GM21390 (cell line): Measurements from ENCODE around the gene C19orf67.

Experiments used
- ATAC-seq: cut with Tn5 transposase; IDR thresholded peaks from one replicate; pipeline ENCODE4 v1.9.1; 2021; ENCODE audit not compliant: unreplicated experiment

The C19orf67 gene

DNA sequence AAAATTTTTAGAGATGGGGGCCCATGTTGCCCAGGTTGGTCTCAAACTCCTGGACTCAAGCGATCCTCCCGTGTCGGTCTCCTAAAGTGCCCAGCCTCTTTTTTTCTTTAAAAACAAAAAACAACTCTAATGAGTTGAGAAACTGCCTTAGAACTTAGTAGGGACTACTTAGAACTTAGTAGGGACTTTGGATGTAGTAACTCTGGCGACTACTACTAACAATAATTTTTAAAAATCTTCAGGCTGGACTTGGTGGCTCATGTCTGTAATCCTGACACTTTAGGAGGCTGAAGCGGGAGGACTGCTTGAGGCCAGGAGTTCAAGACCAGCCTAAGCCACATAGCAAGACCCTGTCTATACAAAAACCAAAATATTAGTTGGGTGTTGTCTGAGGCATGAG is 515 bp upstream of the C19orf67 start:
- no peak for ATAC-seq

DNA sequence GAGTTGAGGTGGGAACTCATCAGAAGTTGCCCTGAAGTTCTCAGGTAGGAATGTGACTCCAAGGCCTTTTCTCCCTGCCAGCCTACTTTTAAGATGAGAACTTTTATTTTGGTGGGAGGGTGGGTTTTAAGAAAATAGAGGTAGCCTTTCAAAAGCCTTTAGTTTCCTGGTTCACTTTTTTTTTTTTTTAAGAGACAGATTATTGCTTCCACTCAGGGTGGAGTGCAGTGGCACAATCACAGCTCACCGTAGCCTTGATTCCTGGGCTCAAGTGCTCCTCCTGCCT is 3.0 kb downstream of the C19orf67 start:
- ATAC-seq = no peak

DNA sequence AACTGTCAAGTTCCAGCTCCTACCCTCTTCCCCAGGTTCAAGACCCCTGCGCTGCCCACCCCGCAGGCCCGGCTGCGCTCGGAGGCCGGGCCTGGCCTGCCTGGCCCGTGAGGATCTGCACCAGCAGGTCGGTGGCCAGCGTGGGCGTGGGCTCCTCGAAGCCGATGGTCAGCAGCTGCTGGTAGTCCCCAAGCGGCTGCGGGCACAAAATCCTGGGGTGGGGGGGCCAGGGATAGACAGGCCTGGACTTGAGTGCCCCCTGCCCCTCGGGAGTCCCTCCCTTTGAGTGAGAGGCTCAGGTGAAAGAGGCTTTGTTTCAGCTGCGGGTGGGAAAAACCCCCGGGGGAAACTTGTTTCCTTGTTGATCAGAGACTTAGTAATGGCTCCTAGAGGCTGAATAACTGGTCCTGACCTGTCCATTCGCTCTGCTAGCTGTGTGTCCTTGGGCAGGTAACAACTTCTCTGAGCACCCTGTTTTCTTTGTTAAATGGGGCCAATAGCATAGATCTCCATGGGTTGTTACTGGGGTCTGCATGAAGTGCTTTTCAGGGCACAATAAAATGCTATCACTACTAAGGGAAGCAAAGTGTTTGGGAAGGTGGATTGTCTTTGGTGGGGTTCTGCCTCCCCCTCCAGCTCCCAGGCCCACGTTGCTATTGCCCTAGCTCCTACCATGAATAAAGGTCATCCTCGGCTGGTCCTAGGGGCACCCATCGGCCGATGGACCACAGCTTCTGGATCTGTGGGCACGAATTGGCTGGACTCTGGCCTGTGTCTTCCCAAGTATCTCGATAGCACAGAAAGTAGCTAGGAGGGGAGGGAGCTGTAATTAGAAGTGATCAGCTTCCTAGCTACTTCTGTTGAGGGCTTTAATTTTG is 3.5 kb downstream of the C19orf67 start:
- peak; percentile 11 for ATAC-seq

DNA sequence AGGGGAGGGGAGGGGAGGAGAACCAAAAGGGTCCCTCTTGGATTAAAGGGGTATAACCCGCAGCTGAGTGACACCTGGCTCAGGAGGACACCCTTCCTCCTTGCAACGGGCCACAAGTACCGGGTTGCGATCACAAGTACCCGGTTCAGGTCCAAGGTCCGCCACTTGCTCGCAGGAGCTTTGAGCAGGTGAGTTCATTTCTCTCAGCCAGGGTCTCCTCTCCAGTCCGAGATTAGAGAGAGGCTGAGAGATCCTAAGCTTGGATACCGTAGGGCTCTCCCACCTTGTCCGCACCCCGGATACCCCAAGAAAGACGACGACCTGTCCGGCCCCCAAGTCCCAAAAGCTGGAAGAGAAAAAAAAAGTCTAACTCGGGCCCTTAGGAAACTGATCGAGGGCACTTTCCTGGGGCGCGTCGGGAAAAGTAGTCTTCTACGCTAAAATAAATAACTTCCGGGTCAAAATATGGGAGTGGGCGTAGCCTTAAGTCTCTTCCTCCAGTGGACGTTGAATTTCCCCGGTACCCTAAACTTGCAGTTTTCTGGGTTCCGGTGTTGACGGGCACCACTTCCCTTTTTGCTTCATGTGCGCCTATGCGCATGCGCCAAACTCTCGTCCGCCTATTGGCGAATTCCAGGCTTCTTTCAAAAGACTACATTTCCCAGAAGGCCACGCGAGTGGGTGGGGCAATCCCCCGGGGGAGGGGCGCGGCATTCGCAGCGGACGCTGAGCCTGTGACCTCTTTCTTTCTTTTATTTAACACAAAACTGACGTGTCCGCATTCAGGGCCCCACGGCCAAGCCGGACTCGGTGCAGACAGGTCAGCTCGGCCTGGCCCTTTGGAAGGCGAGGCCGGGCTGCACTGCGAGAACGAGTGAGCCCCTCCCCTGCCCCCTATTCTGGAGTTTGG is 4.4 kb downstream of the C19orf67 start:
- peak; percentile 65 for ATAC-seq

DNA sequence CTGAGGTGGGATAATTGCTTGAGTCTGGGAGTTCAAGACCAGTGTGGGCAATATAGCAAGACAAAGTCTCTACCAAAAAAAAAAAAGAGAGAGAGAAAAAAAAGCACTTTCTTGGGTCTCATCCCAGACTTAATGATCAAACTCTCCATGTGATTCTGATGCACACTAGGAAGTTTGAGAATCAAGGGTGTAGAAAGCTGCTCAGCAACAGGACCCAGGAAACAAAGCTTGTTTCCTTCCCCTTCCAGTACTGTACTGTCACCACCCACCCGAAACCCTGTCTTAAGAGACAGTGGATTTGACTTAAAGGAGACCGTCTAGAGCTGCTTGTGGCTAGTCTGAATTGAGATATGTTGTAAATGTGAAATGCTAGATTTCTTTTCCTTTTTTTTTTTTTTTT is 7.2 kb downstream of the C19orf67 start:
- ATAC-seq = no peak

DNA sequence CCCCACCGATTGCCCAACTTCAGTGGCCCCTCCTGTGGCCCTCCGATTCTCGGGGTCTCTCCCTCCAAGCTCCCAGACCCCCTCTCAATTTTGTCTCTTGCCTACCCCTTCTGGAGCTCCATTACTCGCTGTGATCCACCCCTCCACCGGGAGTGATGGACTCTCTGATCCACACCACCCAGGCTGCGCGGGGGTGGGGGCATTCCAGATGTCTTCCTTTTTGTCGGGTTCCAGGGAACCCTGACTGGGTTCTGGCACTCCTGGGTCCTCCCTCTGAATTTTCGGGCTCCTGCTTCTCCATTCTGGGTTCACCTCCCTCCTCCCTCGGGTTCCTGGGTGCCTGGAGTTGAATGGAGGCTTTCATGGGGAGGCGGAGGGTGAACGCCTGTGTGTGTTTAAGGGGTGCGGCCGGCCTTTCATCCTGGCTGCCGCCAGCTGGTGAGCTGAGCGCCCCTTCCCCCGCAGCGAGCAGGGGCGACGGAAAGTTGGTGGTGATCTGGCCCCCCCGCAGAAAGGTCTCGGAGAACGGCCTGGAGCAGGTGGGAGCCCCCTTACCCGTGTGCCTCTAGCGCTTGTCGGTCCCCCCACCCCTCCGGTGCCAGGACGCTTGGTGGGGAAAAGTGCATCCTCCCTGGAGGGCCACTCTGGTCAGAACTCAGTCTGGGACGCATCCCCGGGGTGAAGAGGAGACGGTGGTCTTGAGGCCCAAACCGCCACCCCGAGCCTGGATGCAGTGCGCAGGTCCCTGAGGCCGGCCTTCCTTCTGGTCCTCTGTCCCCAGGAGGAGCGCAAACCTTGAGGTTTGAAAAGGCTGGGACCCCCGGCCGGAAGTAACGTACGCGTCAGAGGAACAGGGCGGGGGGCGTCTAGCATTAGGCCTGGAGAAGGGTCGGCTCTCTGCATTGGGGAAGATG is 11.4 kb downstream of the C19orf67 start:
- ATAC-seq = no peak

DNA sequence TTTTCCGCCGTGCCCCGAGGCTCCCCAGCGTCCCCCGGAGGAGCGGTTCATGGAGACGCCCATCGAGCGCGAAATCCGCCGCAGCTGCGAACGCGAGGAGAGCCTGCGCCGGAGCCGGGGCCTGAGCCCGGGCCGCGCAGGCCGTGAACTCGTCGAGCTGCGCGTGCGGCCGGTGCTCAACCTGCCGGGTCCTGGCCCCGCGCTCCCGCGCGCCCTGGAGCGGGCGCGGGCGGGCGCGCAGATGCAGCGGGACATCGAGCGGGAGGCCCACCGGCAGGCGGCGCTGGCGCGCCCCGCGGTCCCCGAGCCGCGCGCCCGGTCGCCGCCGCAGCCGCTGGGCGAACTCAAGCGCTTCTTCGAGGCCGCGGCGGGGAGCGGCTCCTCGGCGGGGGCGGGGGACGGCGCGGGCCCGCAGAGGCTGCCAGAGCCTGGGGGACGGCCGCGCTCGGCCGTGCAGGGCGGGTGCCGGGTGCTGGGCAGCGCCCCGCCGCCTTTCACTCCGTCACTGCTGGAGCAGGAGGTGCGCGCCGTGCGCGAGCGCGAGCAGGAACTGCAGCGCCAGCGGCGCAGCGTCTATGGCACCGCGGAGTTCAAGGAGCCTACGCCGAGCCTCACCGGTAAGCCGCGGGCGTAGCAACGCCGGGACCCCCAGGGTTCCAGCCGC is 12.2 kb downstream of the C19orf67 start:
- ATAC-seq = peak; percentile 50

DNA sequence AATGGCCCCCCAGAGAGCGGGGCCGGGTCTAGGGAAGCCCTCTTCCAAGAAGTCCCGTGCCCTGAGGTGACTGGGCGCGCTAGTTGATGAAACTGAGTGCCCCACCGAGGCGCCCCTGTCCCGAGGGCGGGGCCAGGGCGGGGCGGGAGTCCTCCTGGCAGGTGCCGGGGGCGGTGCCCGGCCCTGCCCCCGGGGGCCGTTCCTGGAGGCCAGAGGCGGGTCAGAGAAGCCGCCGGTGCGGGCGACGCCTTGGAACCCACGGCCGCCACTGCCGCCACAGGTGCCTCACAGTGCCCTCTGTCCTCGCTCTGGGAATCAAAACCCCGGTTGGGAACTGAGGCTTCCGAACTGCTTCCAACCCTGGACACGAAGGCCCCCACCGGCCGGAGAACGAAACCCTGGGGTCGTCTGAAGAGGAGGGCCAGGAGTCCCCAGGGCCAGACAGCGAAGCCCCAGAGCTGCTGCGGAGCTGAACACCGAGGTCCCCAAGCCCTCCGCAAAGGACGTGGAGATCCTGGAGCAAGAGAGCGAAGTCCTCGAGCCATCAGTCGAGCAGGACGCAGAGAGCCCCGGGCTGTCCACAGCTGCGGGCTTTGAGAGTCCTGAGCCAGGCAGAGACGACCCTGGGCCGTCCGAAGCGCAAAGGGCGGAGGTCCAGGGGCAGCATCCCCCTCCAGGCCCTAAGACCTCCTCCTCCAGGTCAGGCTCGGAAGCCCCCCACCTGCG is 12.9 kb downstream of the C19orf67 start, which contains the start of gene MISP3:
Gene MISP3 (plus strand): TSS at position 252 of the 726 bp plus-strand sequence. CDS start 524 bp downstream, outside the sequence.
- ATAC-seq = peak; percentile 3

DNA sequence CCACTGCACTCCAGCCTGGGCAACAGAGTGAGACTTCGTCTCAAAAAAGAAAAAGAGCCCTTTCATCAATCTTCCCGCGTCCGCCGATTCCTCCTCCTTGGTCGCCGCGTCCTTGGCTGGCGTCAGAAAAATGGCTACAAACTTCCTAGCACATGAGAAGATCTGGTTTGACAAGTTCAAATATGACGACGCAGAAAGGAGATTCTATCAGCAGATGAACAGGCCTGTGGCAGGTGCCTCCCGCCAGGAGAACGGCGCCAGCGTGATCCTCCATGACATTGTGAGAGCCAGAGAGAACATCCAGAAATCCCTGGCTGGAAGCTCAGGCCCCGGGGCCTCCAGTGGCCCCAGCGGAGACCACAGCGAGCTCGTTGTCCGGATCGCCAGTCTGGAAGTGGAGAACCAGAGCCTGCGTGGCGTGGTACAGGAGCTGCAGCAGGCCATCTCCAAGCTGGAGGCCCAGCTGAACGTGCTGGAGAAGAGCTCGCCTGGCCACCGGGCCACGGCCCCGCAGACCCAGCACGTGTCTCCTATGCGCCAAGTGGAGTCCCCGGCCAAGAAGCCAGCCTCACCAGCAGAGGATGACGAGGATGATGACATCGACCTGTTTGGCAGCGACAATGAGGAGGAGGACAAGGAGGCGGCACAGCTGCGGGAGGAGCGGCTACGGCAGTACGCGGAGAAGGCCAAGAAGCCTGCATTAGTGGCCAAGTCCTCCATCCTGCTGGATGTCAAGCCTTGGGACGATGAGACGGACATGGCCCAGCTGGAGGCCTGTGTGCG is 15.1 kb downstream of the C19orf67 start:
- ATAC-seq = no peak

DNA sequence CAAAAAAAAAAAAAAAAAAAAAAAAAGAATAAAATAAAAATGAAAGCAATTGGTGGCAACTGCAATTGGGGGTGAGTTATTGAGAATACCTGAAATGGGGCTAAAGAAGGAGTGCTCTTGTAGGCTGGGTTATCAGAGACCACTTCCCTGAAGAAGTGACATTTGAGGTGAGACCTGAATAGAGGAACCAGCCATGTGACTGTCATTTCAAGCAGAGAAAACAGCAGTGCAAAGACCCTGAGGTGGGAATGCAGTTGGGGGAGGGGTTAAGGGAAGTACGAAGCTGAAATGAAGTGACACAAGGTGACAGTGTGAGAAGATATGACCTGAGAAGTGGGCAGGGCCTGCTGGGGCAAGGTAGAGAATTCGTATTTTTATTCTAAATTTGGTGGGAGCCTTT is 19.4 kb downstream of the C19orf67 start:
- no peak for ATAC-seq

DNA sequence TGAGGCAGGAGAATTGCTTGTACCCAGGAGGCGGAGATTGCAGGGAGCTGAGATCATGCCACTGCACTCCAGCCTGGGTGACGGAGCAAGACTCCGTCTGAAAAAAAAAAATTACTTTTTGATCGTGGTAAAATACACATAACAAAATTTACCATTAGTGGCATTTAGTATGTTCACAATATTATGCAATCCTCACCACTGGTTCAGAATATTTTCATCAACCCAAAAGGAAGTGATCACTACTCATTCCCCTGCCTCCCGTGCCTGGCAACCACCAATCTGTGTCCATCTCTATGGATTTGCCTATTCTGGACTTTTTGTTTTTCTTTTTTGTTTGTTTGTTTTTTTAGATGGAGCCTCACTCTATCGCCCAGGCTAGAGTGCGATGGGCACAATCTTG is 22.5 kb downstream of the C19orf67 start:
- ATAC-seq = no peak

DNA sequence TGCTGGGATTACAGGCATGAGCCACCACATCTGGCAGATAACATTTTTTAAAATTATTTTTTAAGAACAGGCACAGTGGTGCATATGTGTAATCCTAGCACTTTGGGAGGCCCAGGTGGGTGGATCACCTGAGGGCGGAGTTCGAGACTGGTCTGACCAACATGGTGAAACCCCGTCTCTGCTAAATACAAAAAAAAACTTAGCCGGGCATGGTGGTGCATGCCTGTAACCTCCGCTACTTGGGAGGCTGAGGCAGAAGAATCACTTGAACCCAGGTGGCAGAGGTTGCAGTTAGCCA is 23.1 kb downstream of the C19orf67 start:
- no peak for ATAC-seq

DNA sequence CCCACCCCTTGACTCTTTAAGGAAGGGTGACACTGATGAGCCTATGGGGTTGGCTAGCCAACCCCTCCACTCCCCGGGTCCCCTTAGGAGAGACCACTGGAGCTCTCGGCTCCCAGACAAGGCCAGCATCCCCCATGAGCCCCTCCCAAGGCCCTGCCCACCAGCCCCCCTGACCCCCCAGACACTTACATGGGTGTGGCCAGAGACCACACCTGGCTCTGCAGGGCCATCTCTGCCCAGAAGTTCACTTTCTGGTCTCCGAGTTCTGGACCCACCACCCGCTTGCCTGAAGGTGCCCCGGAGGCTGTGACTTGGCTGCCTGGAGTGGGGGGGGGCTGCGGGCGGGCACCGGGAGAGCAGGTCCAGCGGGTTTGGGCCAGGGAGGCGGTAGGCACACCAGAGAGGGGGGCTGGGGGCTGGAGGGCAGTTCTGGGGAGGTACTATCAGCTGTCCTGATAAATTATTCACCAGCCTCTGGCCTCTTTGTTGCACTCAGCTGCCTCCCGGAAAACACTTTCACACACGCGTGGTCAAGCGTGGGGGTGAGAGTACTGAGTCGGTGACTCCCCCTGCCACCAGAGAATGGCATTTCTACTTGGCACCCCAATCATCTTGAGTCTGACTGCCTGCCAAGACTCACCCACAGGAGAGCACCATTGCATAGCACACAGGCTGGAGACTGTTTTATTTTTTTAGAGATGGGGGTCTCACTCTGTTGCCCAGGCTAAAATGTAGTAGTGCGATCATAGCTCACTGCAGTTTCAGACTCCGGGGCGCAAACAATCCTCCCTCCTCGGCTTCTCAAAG is 23.6 kb downstream of the C19orf67 start, which contains the start of gene PALM3:
Gene PALM3 (minus strand): TSS at position 326 of the 807 bp plus-strand sequence. CDS start 96 bp downstream, at position 230.
- ATAC-seq = no peak

DNA sequence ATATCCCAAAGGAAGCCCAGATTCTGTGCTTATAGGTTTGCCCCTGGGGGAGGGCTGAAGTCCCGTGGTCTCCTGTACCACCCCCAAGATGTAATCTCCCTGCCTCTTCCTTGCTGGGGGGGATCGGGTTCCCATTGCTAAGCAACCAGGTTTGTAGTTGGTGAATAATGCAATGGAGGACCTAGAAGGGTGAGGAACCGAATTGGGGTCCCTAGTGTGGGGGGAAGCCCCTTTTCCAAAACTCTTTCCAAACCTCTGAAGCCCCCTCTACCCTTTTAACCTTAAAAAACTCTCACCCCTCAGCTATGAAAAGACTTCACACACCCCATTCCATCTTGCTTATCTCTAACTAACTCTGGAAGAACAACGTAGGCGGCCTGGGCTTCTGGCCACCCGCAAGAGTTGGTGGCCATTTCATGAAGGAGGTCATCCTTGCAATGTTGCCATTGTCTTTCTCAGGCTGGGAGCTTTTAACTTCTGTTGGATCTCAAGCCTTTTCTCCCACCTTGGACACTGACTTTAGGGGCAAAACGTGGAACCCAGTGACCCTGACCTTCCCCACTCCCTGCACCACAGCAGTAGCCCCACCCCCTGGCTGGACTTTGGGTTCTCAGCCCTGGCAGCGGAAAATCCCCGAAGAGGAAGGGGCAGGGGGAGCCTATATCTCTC is 24.4 kb downstream of the C19orf67 start:
- no peak for ATAC-seq

DNA sequence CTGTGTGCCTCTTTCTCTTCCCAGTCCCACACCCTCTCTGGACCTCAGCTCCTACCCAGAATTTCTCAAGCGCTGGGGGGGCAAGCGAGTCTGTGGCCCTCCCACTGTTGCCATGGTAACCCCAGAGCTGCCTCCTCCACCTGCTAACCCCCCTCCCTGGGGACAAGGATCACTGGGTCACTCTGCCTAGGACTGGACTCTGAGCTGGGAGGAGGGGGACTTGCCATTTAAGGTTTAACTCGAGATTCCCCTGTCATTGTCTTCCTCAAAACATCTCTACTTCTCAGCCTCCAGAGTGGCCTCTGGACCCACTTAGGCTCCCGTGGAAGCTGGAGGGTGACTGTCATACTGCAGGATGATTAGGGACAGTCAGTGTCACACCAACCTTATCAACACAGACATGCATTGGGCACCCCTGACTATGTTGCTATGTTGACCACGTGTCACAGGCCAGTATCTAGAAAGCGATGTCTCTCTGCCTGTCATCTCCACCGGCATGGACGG is 25.9 kb downstream of the C19orf67 start:
- no peak for ATAC-seq

DNA sequence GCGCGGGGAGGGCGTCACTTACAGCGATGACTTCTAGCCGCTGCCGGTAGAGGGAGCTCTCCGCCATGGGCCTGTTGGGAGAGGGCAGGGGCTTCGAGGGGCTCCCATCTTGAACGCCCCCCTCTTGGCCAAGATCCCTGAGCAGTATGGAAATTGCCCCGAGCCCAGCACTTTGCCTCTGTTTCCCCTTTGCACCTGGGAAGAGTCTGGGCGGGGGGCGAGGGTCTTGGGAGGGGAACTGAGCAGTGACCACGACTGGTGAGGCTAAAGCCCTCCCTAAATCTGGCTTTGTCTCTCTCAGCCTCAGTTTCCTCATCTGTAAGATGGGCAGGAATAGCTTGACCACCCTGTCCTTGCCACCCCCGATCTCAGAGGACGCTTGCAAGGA is 26.5 kb downstream of the C19orf67 start:
- no peak for ATAC-seq
